GM23338 (cell line): ENCODE results near the gene AP4B1. TPM values are rescaled to one million over a fixed set of nuclear protein-coding genes. Genes with fewer than 3 reads are reported as not detected.

ENCODE experiments used
- ATAC-seq: fragments of 200-7000 bp; cut with Tn5 transposase; 3 replicates; pipeline ENCODE4 v1.9.1; 2020
- DNase-seq: peaks from one replicate; pipeline ENCODE4 v3.0.0-alpha.2; 2015; ENCODE audit warnings: low spot score
- H2AFZ ChIP-seq: fragments of 200-600 bp; sonication (generic); 2 replicates; pipeline ENCODE4 v1.8.0; 2016; ENCODE audit warnings: antibody characterized with exemption, mild to moderate bottlenecking, moderate library complexity
- H3F3A ChIP-seq: fragments of 200-600 bp; sonication (generic); replicated peaks from 2 replicates; pipeline ENCODE4 v1.8.0; 2017; ENCODE audit warnings: antibody characterized with exemption, mixed run types, low read depth
- H3K27ac ChIP-seq: fragments of 200-600 bp; sonication (generic); 2 replicates; pipeline ENCODE4 v1.6.1; 2016; ENCODE audit warnings: low read depth
- H3K27me3 ChIP-seq: fragments of 200-600 bp; sonication (generic); 2 replicates; pipeline ENCODE4 v1.8.0; 2016; ENCODE audit warnings: mild to moderate bottlenecking, mixed run types, moderate library complexity; ENCODE audit not compliant: insufficient read depth
- H3K36me3 ChIP-seq: fragments of 200-600 bp; sonication (generic); 2 replicates; pipeline ENCODE4 v1.8.0; 2016; ENCODE audit warnings: mild to moderate bottlenecking; ENCODE audit not compliant: insufficient read depth
- H3K4me1 ChIP-seq: fragments of 200-600 bp; sonication (generic); 2 replicates; pipeline ENCODE4 v1.8.0; 2016; ENCODE audit warnings: mild to moderate bottlenecking, moderate library complexity; ENCODE audit not compliant: insufficient read depth
- H3K4me2 ChIP-seq: fragments of 200-600 bp; sonication (generic); 2 replicates; pipeline ENCODE4 v1.7.1; 2017; ENCODE audit warnings: mixed run types
- H3K4me3 ChIP-seq: fragments of 200-600 bp; sonication (generic); 2 replicates; pipeline ENCODE4 v1.6.1; 2016; ENCODE audit warnings: mixed run types
- H3K79me2 ChIP-seq: fragments of 200-600 bp; sonication (generic); replicated peaks from 2 replicates; pipeline ENCODE4 v1.8.0; 2017; ENCODE audit warnings: mild to moderate bottlenecking; ENCODE audit not compliant: insufficient read depth
- H3K9me2 ChIP-seq: fragments of 200-600 bp; sonication (generic); 2 replicates; pipeline ENCODE4 v1.8.0; 2017; ENCODE audit not compliant: insufficient read depth
- H4K20me1 ChIP-seq: fragments of 200-600 bp; sonication (generic); replicated peaks from 2 replicates; pipeline ENCODE4 v1.8.0; 2017; ENCODE audit warnings: mild to moderate bottlenecking; ENCODE audit not compliant: insufficient read depth
- H3K27ac Mint-ChIP-seq: 2 replicates; pipeline ENCODE4 v1.8.0; 2020; ENCODE audit warnings: inconsistent platforms, mild to moderate bottlenecking, moderate library complexity, mixed read lengths
- H3K27me3 Mint-ChIP-seq: 3 replicates; pipeline ENCODE4 v1.8.0; 2022; ENCODE audit warnings: low read depth, mild to moderate bottlenecking, moderate library complexity, mixed read lengths, inconsistent platforms; ENCODE audit not compliant: insufficient read depth, poor library complexity
- H3K36me3 Mint-ChIP-seq: 3 replicates; pipeline ENCODE4 v1.8.0; 2021; ENCODE audit warnings: low read depth, mild to moderate bottlenecking, inconsistent platforms, moderate library complexity, mixed read lengths
- H3K4me1 Mint-ChIP-seq: 3 replicates; pipeline ENCODE4 v1.8.0; 2020; ENCODE audit warnings: mild to moderate bottlenecking, inconsistent platforms, mixed read lengths
- H3K4me3 Mint-ChIP-seq: 3 replicates; pipeline ENCODE4 v1.8.0; 2021; ENCODE audit warnings: moderate library complexity, mild to moderate bottlenecking, inconsistent platforms, mixed read lengths
- H3K9me3 Mint-ChIP-seq: 3 replicates; pipeline ENCODE4 v1.8.0; 2020; ENCODE audit warnings: moderate library complexity, mild to moderate bottlenecking, inconsistent platforms, mixed read lengths
- CREB1 ChIP-seq: fragments of 250-450 bp; sonication (Bioruptor Pico); IDR thresholded peaks from 2 replicates; pipeline ENCODE4 v1.5.0; 2020; ENCODE audit warnings: low read depth, mild to moderate bottlenecking, moderate library complexity
- EZH2 ChIP-seq: fragments of 200-600 bp; sonication (generic); IDR thresholded peaks from one replicate; pipeline ENCODE4 v1.8.0; 2017; ENCODE audit warnings: antibody characterized with exemption, mild to moderate bottlenecking, low read depth; ENCODE audit not compliant: unreplicated experiment
- EZH2phosphoT487 ChIP-seq: fragments of 200-600 bp; sonication (generic); IDR thresholded peaks from one replicate; pipeline ENCODE4 v1.8.1; 2018; ENCODE audit warnings: antibody characterized with exemption; ENCODE audit not compliant: unreplicated experiment
- JUNB ChIP-seq: IDR thresholded peaks from one replicate; pipeline ENCODE4 v1.6.1; 2016; ENCODE audit warnings: antibody characterized with exemption; ENCODE audit not compliant: unreplicated experiment
- NANOG ChIP-seq: IDR thresholded peaks from 2 replicates; pipeline ENCODE4 v1.6.1; 2016; ENCODE audit warnings: antibody characterized with exemption, borderline replicate concordance
- POLR2AphosphoS5 ChIP-seq: IDR thresholded peaks from 2 replicates; pipeline ENCODE4 v1.6.1; 2016; ENCODE audit warnings: antibody characterized with exemption, low read depth
- STAT1 ChIP-seq: IDR thresholded peaks from one replicate; pipeline ENCODE4 v1.6.1; 2016; ENCODE audit warnings: antibody characterized with exemption; ENCODE audit not compliant: unreplicated experiment
- ZNF114 ChIP-seq: fragments of 250-450 bp; sonication (Bioruptor Pico); IDR thresholded peaks from 2 replicates; pipeline ENCODE4 v1.5.0; 2020; ENCODE audit warnings: mild to moderate bottlenecking, moderate library complexity
- ZNF331 ChIP-seq: fragments of 250-450 bp; sonication (Bioruptor Pico); IDR thresholded peaks from 2 replicates; pipeline ENCODE4 v1.5.0; 2020; ENCODE audit warnings: low read depth, mild to moderate bottlenecking, moderate library complexity
- polyA plus RNA-seq: library from polyadenylated mRNA; unstranded; fragments of >200 nt; fragmentation: Nextera tagmentation; extraction: Ambion mirVana; gene quantifications from 2 replicates; pipeline ENCODE4 v1.2.1, GENCODE V29; 2016
- total RNA-seq: library from RNA; depleted of rRNA; stranded (reverse); fragments of >200 nt; shearing (Covaris generic); gene quantifications from 2 replicates; pipeline ENCODE4 v1.2.3, GENCODE V29; 2014
- TF ChIP-seq, protein P1 (sequence below): IDR thresholded peaks from one replicate; pipeline ENCODE4 v1.6.1; 2018; ENCODE audit warnings: antibody characterized with exemption; ENCODE audit not compliant: unreplicated experiment
- TF ChIP-seq, protein P2 (sequence below), 2 experiments: fragments of 200-600 bp in 1 of 2; sonication (generic) in 1 of 2; conservative IDR thresholded peaks; 2 replicates each; pipeline versions ENCODE4 v1.5.1 to v1.6.1; 2016 to 2017; ENCODE audit warnings: antibody characterized with exemption in 2 of 2, low read depth in 2 of 2, mild to moderate bottlenecking in 2 of 2, moderate library complexity in 1 of 2
- TF ChIP-seq, protein P3 (sequence below): IDR thresholded peaks from 2 replicates; pipeline ENCODE4 v1.6.1; 2016; ENCODE audit warnings: antibody characterized with exemption

AP4B1 gene
- total and polyA plus RNA-seq, 2 experiments from 2014 or later, result 7.5 to 13.4 TPM

DNA sequence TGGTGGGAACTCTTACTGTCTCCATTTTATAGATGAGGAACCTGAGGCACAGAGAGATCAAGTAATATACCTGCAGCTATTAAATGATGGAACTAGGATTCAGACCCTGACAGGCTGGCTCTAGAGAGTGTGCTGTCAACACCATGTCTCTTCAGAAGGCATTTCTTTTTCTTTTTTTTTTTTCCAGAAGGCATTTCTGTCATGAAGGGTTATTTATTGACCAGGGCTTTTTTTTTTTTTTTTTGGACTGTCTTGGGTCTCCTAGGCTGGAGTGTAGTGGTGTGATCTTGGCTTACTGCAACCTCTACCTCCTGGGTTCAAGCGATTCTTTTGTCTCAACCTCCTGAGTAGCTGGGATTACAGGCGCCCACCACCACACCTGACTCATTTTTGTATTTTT is 47.1 kb upstream of the AP4B1 start:
- H3K9me3 Mint-ChIP-seq, result no peaks in the 10 kb centered on the region
- Histone ChIP-seq H3K9me2 (no peaks in the 10 kb centered on the region), H4K20me1 (no peaks in the 10 kb centered on the region), H3K27me3 (no peaks in the 10 kb centered on the region), H3K4me2 (no peak overlapping the region), H3K27ac (no peak overlapping the region), H3K36me3 (0 out of 2 replicates have a peak, but pooled peaks cover 4% of the 10 kb centered on the region), H3K4me3 (no peak overlapping the region), H3K79me2 (peaks cover 27% of the 10 kb centered on the region; the same call in 1 of the 2 replicates), H3K4me1 (0 out of 2 replicates have a peak, but pooled peaks cover 4% of the 10 kb centered on the region), H2AFZ (no peak overlapping the region), H3F3A (no peaks in the 10 kb centered on the region)
- H3K4me3 Mint-ChIP-seq, result no peak overlapping the region
- DNase-seq, result no peak
- TF ChIP-seq NANOG (no peak), EZH2phosphoT487 (no peak), ZNF331 (CRISPR knock-in tag) (no peak), JUNB (no peak), CREB1 (CRISPR knock-in tag) (no peak), EZH2 (no peak), POLR2AphosphoS5 (no peak), ZNF114 (CRISPR knock-in tag) (no peak), STAT1 (no peak)
- TF ChIP-seq, protein P1, sequence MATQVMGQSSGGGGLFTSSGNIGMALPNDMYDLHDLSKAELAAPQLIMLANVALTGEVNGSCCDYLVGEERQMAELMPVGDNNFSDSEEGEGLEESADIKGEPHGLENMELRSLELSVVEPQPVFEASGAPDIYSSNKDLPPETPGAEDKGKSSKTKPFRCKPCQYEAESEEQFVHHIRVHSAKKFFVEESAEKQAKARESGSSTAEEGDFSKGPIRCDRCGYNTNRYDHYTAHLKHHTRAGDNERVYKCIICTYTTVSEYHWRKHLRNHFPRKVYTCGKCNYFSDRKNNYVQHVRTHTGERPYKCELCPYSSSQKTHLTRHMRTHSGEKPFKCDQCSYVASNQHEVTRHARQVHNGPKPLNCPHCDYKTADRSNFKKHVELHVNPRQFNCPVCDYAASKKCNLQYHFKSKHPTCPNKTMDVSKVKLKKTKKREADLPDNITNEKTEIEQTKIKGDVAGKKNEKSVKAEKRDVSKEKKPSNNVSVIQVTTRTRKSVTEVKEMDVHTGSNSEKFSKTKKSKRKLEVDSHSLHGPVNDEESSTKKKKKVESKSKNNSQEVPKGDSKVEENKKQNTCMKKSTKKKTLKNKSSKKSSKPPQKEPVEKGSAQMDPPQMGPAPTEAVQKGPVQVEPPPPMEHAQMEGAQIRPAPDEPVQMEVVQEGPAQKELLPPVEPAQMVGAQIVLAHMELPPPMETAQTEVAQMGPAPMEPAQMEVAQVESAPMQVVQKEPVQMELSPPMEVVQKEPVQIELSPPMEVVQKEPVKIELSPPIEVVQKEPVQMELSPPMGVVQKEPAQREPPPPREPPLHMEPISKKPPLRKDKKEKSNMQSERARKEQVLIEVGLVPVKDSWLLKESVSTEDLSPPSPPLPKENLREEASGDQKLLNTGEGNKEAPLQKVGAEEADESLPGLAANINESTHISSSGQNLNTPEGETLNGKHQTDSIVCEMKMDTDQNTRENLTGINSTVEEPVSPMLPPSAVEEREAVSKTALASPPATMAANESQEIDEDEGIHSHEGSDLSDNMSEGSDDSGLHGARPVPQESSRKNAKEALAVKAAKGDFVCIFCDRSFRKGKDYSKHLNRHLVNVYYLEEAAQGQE, result no peak
- TF ChIP-seq, protein P2, sequence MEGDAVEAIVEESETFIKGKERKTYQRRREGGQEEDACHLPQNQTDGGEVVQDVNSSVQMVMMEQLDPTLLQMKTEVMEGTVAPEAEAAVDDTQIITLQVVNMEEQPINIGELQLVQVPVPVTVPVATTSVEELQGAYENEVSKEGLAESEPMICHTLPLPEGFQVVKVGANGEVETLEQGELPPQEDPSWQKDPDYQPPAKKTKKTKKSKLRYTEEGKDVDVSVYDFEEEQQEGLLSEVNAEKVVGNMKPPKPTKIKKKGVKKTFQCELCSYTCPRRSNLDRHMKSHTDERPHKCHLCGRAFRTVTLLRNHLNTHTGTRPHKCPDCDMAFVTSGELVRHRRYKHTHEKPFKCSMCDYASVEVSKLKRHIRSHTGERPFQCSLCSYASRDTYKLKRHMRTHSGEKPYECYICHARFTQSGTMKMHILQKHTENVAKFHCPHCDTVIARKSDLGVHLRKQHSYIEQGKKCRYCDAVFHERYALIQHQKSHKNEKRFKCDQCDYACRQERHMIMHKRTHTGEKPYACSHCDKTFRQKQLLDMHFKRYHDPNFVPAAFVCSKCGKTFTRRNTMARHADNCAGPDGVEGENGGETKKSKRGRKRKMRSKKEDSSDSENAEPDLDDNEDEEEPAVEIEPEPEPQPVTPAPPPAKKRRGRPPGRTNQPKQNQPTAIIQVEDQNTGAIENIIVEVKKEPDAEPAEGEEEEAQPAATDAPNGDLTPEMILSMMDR (conservative IDR thresholded peaks at IDR 0.05; ENCODE audit: low read depth in 2 of 2), result no peak
- TF ChIP-seq, protein P3, sequence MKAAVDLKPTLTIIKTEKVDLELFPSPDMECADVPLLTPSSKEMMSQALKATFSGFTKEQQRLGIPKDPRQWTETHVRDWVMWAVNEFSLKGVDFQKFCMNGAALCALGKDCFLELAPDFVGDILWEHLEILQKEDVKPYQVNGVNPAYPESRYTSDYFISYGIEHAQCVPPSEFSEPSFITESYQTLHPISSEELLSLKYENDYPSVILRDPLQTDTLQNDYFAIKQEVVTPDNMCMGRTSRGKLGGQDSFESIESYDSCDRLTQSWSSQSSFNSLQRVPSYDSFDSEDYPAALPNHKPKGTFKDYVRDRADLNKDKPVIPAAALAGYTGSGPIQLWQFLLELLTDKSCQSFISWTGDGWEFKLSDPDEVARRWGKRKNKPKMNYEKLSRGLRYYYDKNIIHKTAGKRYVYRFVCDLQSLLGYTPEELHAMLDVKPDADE, result no peak
- peaks cover 16% of the 10 kb centered on the region; the same call in 2 of the 3 replicates for H3K4me1 Mint-ChIP-seq
- H3K36me3 Mint-ChIP-seq, result peaks cover 12% of the 10 kb centered on the region; the same call in 2 of the 3 replicates
- H3K27ac Mint-ChIP-seq, result no peak overlapping the region
- H3K27me3 Mint-ChIP-seq, result no peaks in the 10 kb centered on the region
- no peak for ATAC-seq
